Central memory CD8-positive, alpha-beta T cell (primary cell): ENCODE data around the gene PRF1.
"Not testable (repeated sequence)": the region's sequence is repeated elsewhere in the genome, so short reads cannot be mapped to it uniquely, and the experiment has no call there.

Experiments
- ATAC-seq: fragments of 150-1000 bp; cut with Tn5 transposase; replicated peaks from 2 replicates; pipeline ENCODE4 v1.10.0; 2022; ENCODE audit warnings: mild to moderate bottlenecking, moderate FRiP score, moderate number of reproducible peaks; ENCODE audit not compliant: poor library complexity, severe bottlenecking; ENCODE audit errors: extremely low read depth
- DNase-seq, 2 donors: peaks; one replicate each; pipeline ENCODE4 v3.0.0; 2021; ENCODE audit warnings: low spot score in 2 of 2
- H3K27ac Mint-ChIP-seq: one replicate; pipeline ENCODE4 v1.8.0; 2022; ENCODE audit warnings: low read depth, mild to moderate bottlenecking, moderate library complexity, mixed read lengths
- H3K27me3 Mint-ChIP-seq: one replicate; pipeline ENCODE4 v1.8.0; 2022; ENCODE audit warnings: mixed read lengths
- H3K36me3 Mint-ChIP-seq: one replicate; pipeline ENCODE4 v1.8.0; 2022; ENCODE audit warnings: mild to moderate bottlenecking, moderate library complexity, mixed read lengths; ENCODE audit not compliant: insufficient read depth
- H3K4me1 Mint-ChIP-seq: one replicate; pipeline ENCODE4 v1.8.0; 2022; ENCODE audit warnings: mixed read lengths
- H3K4me3 Mint-ChIP-seq: one replicate; pipeline ENCODE4 v1.8.0; 2022; ENCODE audit warnings: mild to moderate bottlenecking, moderate library complexity, mixed read lengths
- H3K9me3 Mint-ChIP-seq: one replicate; pipeline ENCODE4 v1.8.0; 2022; ENCODE audit warnings: mixed read lengths

The PRF1 gene

DNA sequence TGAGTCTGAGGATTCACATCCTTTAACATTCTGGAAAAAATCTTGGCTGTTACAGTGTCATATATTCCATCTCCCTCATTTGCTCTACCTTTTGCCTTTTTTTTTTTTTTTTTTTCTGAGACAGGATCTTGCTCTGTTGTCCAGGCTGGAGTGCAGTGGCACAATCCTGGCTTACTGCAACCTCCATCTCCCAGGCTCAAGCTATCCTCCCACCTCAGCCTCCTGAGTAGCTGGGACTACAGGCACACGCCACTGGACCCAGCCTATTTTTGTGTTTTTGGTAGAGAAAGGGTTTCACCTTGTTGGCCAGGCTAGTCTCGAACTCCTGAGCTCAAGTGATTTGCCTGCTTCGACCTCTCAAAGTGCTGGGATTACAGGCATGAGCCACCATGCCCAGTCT lies 11.8 kb upstream of the PRF1 start:
- peaks cover 12% of the 10 kb centered on the region for H3K36me3 Mint-ChIP-seq
- peaks cover 83% of the 10 kb centered on the region for H3K4me1 Mint-ChIP-seq
- ATAC-seq, H3K9me3 Mint-ChIP-seq, H3K27ac Mint-ChIP-seq, H3K4me3 Mint-ChIP-seq, H3K27me3 Mint-ChIP-seq, DNase-seq: not testable (repeated sequence)

DNA sequence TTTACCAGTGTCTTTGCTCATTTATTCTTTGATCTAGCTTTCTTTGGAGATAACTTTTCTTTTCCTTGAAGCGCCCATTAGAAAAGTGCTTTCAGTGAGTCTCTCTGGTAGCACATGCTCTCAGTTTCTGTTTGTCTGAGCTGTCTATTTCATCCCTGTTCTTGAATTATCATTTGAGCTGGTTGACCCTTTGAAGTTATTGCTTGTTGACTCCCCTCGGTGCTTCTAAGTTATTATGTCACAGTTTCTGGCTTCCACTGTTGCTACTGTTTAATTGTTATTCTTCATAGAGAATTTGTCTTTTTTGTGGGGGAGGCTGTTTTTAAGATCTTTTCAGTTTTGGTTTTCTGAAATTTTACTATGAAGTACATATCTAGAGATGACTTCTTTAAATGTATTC lies 11.4 kb upstream of the PRF1 start:
- Mint-ChIP-seq H3K9me3 (no peaks in the 10 kb centered on the region), H3K4me3 (no peak overlapping the region), H3K27ac (no peak overlapping the region), H3K36me3 (peaks cover 12% of the 10 kb centered on the region), H3K4me1 (peaks cover 83% of the 10 kb centered on the region), H3K27me3 (no peaks in the 10 kb centered on the region)
- no peak for DNase-seq
- no peak for ATAC-seq

DNA sequence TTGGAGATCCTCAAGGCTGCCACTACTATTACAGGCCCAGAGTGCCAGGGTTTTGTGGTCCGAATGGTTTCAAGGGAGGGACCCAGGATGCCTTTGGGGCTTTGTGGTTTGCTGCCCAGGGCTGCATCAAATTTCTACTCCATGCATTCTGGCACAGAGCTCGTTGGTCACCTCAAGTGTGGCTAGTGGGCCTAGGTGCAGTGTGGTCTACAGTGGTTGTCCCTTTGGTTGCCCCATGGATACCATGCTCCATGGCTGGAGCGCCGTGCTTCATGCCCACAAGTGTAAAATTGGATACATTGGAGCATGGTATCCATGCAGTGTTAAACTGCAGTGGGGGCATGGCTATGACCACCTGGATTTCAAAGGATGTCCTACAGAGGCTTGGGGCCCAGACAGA lies 5.4 kb upstream of the PRF1 start:
- no peaks in the 10 kb centered on the region for H3K27me3 Mint-ChIP-seq
- ATAC-seq, result no peak
- no peak overlapping the region for H3K4me3 Mint-ChIP-seq
- peaks cover 9% of the 10 kb centered on the region for H3K36me3 Mint-ChIP-seq
- peaks cover 5% of the 10 kb centered on the region for H3K9me3 Mint-ChIP-seq
- peaks cover 58% of the 10 kb centered on the region for H3K4me1 Mint-ChIP-seq
- no peak for DNase-seq
- H3K27ac Mint-ChIP-seq, result peak overlapping the region; percentile 64

DNA sequence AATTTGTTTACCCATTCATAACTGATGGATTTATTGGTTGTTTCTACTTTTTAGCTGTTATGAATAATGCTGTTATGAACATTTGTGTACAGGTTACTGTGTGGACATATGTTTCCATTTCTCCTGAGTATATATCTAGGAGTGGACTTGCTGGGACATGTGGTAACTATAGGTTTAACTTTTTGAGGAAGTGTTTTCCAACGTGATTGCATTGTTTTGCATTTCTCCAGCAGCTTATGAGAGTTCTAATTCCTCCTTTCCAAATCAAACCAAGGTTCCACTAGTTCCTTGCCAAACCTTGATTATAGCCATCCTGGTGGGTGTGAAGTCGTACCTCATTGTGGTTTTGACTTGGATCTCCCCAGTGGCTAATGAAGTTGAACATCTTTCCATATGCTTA lies 2.6 kb upstream of the PRF1 start:
- DNase-seq (no peak), ATAC-seq (no peak)
- peaks cover 27% of the 10 kb centered on the region for H3K36me3 Mint-ChIP-seq
- no peaks in the 10 kb centered on the region for H3K27me3 Mint-ChIP-seq
- peaks cover 55% of the 10 kb centered on the region for H3K4me1 Mint-ChIP-seq
- peaks cover 5% of the 10 kb centered on the region for H3K9me3 Mint-ChIP-seq
- peak overlapping the region; percentile 91 for H3K27ac Mint-ChIP-seq
- no peak overlapping the region for H3K4me3 Mint-ChIP-seq

DNA sequence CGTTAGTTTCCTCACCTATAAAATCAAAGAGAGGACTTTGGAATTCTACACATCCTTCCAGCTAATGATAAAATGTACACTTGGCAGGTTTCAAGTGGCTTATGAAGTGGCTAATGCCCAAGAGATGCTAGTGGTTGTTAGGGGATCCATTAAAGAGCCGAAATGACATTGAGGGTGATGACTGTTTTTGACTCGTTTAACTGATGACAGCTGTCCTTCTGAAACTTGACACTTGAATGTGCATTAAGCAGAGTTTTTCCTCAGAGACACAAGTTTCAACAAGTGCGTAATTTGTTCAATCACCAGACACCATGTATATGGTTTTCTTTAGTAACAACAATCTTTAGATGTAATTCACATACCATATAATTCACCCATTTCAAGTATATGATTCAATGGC lies 1.6 kb upstream of the PRF1 start:
- H3K36me3 Mint-ChIP-seq, result peaks cover 37% of the 10 kb centered on the region
- DNase-seq (no peak), ATAC-seq (no peak)
- peaks cover 55% of the 10 kb centered on the region for H3K4me1 Mint-ChIP-seq
- peak overlapping the region; percentile 96 for H3K4me3 Mint-ChIP-seq
- H3K27ac Mint-ChIP-seq, result peak overlapping the region; percentile 91
- peaks cover 5% of the 10 kb centered on the region for H3K9me3 Mint-ChIP-seq
- no peaks in the 10 kb centered on the region for H3K27me3 Mint-ChIP-seq

DNA sequence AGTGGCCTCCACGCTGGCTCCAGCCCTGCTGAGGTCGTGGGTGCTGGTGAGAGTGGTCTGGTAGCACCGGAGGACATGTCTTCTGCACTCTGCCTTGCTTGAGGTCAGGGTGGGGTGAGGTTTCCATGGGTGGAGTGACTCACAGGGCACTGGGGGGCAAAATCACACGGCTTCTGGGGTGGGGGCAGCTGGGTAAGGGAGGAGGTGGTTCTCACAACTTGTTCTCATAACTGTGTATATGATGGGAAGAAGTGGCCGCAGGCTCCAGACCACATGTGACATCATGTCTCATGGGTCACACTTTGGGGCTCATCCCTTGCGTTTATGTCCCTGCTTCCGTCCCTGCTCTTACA lies 884 bp upstream of the PRF1 start:
- Mint-ChIP-seq H3K36me3 (peaks cover 44% of the 10 kb centered on the region), H3K4me3 (peak overlapping the region; percentile 96), H3K27me3 (no peaks in the 10 kb centered on the region), H3K9me3 (peaks cover 5% of the 10 kb centered on the region), H3K4me1 (peaks cover 62% of the 10 kb centered on the region), H3K27ac (peak overlapping the region; percentile 91)
- peak; percentile 45 for ATAC-seq
- peak; percentile 41 to 56 for DNase-seq

DNA sequence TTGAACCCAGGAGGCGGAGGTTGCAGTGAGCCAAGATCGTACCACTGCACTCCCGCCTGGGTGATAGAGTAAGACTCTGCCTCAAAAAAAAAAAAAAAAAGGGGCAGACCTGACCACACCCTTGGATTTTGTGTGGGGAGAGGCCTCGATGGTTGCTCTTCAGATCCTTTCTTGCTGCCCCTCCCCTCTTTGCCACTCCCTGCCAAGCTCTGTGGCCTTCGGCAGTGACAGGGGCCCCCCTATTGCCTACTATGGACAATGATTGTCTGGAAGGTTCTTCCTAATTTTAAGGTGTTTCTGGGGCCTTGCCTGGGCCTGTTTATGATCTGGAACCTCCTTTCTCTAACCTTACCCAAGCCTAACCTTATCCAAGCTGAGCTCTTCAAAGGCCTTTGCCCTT lies 795 bp downstream of the PRF1 start:
- DNase-seq, result no peak
- ATAC-seq, result no peak
- H3K36me3 Mint-ChIP-seq, result peaks cover 57% of the 10 kb centered on the region
- no peaks in the 10 kb centered on the region for H3K9me3 Mint-ChIP-seq
- H3K27me3 Mint-ChIP-seq, result no peaks in the 10 kb centered on the region
- H3K4me3 Mint-ChIP-seq, result peak overlapping the region; percentile 96
- H3K4me1 Mint-ChIP-seq, result peaks cover 65% of the 10 kb centered on the region
- peak overlapping the region; percentile 91 for H3K27ac Mint-ChIP-seq

DNA sequence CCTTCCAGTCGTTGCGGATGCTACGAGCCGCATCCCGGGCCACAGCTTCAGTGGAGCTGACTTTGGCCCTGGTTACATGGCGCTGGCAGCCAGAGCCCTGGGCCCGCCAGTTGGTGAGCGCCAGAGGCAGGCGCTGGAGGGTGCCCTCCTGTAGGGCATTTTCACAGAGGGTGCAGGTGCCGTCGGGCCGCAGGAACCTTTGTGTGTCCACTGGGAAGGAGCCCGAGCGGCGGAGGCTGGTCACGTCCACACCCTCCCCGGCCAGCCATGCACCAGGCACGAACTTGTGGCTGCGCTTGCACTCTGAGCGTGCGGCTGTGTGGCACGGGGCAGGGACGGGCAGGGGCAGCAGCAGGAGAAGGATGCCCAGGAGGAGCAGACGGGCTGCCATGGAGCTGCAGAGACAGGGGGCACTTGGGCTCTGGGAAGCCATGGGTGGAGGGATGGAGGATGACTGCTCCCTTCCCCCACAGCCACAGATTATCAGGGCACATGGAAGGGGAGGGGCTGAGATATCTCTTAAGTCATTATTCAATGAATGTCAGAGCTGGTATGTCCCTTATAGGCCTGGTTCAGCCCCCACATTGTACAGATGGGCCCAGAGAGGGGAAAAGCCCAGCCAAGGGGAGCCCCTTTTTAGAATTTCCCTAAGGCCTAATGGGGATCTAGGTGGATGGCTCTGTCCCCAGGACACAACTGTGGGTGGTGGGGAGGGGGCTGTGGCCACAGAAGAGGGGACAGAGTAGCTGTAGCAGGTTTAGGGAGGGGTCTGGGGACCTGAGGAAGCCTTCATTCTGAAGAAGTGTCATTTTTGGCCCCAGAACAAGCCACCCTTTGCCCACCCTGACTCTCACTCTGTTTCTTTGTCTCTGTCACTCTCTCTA lies 1.8 kb downstream of the PRF1 start:
- Mint-ChIP-seq H3K4me3 (peak overlapping the region; percentile 96), H3K9me3 (no peaks in the 10 kb centered on the region), H3K27me3 (no peaks in the 10 kb centered on the region), H3K27ac (peak overlapping the region; percentile 91), H3K4me1 (peaks cover 75% of the 10 kb centered on the region), H3K36me3 (peaks cover 66% of the 10 kb centered on the region)
- DNase-seq (no peak), ATAC-seq (no peak)

DNA sequence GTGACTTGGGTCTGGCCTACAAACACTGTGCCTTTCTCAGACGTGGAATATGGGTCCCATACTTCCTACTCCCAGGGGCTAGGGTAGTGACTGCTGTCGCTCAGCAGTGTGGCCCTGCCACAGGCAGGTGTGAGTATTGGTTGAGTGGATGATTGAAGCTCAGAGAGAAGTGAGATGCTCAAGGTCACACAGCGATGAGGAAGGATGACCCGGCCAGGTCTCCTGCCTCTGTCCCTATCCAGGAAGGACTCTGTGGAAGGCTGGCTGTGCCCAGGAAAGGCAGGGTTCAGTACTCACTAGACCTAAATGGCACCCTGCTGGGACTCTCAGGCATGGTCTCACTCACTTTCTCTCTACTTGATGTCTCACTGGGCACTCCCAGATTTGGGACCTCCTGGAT lies 2.8 kb downstream of the PRF1 start:
- Mint-ChIP-seq H3K36me3 (peaks cover 73% of the 10 kb centered on the region), H3K27me3 (no peaks in the 10 kb centered on the region), H3K4me3 (peak overlapping the region; percentile 96), H3K4me1 (peaks cover 81% of the 10 kb centered on the region), H3K27ac (no peak overlapping the region), H3K9me3 (no peaks in the 10 kb centered on the region)
- ATAC-seq, result no peak
- no peak for DNase-seq

DNA sequence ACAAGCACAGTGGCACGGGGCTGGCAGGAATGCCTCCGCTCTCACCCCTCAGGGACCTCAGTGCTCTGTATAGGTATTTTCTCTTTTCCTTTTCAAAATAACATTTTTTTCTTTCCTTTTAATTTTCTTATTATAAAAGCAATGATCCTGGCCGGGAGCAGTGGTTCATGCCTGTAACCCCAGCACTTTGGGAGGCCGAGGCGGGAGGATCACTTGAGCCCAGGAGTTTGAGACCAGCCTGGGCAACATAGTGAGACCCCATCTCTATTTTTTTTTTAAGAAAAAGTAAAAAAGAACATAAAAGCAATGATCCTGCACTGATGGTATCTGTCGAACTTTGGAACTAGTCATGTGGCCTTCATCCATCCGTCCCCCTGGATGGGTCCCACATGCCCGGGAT lies 3.2 kb downstream of the PRF1 start:
- Mint-ChIP-seq H3K27me3 (no peaks in the 10 kb centered on the region), H3K9me3 (no peaks in the 10 kb centered on the region), H3K4me1 (peaks cover 84% of the 10 kb centered on the region), H3K27ac (peak overlapping the region; percentile 67), H3K36me3 (peaks cover 73% of the 10 kb centered on the region), H3K4me3 (peak overlapping the region; percentile 96)
- ATAC-seq (no peak), DNase-seq (no peak)

DNA sequence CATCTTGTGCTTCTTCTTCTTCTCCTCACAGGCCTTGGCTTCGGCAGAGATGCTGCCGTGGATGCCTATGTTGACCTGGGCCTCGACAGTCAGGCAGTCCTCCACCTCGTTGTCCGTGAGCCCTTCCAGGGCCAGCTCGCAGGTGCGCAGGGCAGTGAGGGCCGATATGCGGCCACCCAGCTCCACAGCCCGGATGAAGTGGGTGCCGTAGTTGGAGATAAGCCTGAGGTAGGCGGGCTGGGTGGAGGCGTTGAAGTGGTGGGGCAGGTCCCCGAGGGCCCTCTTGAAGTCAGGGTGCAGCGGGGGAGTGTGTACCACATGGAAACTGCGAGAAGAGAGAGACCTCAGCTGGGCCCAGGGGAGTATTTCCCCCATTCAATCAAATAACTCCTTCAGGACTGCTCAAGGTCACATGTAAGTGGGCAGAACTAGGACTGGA lies 3.7 kb downstream of the PRF1 start:
- peak overlapping the region; percentile 96 for H3K4me3 Mint-ChIP-seq
- no peak for DNase-seq
- H3K27me3 Mint-ChIP-seq, result no peaks in the 10 kb centered on the region
- no peaks in the 10 kb centered on the region for H3K9me3 Mint-ChIP-seq
- H3K4me1 Mint-ChIP-seq, result peaks cover 85% of the 10 kb centered on the region
- ATAC-seq, result no peak
- H3K27ac Mint-ChIP-seq, result peak overlapping the region; percentile 67
- peaks cover 71% of the 10 kb centered on the region for H3K36me3 Mint-ChIP-seq

DNA sequence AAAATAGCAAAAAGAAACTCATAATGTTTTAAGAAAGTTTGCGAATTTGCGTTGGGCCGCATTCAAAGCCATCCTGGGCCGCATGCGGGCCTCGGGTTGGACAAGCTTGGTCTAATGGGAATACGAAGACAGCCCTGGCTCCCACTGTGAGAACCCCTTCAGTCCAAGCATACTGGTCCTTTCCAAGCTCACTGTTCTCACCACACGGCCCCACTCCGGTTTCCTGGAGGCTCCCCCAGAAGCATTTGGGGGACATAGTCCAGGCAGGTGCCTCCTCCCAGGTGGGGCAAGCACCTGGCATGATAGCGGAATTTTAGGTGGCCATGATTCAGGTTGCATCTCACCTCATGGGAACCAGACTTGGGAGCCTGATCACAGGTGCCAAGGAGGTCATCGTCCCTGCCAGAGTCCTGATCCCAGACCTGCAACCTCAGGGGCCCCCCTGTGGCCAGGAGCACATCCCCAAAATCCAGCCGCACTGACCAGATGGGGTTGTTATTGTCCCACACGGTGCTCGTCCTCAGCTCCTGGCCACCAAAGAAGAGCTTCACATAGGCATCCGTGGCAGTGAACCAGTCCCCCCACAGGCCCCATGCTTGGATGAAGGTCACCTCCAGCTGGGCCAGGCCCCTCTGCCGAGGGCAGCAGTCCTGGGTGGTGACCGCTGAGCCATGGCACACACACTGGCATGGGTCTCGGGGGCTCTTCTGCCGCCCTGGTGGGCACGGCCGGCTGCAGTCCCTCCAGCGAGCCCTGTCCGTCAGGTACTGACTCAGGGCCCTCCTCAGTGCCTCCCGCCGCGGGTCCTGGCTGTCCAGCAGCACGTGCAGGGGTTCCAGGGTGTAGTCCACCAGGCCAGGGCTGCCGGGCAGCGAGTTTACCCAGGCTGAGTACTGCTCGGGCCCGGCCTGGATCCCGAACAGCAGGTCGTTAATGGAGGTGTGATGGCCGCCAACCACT lies 4.4 kb downstream of the PRF1 start:
- Mint-ChIP-seq H3K4me1 (peaks cover 78% of the 10 kb centered on the region), H3K27ac (peak overlapping the region; percentile 67), H3K4me3 (peak overlapping the region; percentile 96), H3K9me3 (no peaks in the 10 kb centered on the region), H3K27me3 (no peaks in the 10 kb centered on the region), H3K36me3 (peaks cover 71% of the 10 kb centered on the region)
- ATAC-seq, result no peak
- peak in 1 of 2 donors; percentile 6 for DNase-seq
